ENCODE measurements around the gene PLXNC1.

DNA sequence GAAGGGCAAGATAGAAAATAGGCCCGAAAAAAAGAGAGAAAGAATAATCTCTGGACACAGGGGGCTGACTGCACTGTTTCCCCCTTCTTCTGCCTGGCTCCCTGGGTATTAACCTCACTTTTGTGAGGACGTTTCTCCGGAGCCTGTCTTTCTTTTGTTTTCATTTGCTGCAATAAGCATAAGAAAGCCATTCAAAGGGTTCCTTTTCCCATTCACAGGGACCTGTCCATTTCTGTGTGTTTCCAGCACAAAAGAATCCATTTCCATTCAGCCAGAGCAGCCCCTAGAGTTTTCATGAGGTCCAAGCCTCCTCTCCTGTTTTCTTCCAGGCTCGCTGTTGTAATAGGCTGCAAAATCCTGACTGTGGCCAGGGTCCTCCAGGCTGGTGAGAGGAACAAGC is 16.8 kb downstream of the PLXNC1 start:
- TF ChIP-seq, protein P1, sequence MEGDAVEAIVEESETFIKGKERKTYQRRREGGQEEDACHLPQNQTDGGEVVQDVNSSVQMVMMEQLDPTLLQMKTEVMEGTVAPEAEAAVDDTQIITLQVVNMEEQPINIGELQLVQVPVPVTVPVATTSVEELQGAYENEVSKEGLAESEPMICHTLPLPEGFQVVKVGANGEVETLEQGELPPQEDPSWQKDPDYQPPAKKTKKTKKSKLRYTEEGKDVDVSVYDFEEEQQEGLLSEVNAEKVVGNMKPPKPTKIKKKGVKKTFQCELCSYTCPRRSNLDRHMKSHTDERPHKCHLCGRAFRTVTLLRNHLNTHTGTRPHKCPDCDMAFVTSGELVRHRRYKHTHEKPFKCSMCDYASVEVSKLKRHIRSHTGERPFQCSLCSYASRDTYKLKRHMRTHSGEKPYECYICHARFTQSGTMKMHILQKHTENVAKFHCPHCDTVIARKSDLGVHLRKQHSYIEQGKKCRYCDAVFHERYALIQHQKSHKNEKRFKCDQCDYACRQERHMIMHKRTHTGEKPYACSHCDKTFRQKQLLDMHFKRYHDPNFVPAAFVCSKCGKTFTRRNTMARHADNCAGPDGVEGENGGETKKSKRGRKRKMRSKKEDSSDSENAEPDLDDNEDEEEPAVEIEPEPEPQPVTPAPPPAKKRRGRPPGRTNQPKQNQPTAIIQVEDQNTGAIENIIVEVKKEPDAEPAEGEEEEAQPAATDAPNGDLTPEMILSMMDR (IDR thresholded peaks at IDR 0.05; ENCODE audit: low read length): no peak
- TF ChIP-seq EZH2 (optimal IDR thresholded peaks at IDR 0.05; ENCODE audit: low read depth, low read length): no peak

All from MM.1S (cell line).